HCT116 (cell line): ENCODE data around the gene CLEC10A. TPM values are rescaled to one million over a fixed set of nuclear protein-coding genes. Genes with fewer than 3 reads are reported as not detected.

Source experiments
- ATAC-seq: fragments of 200-7000 bp; cut with Tn5 transposase; 2 replicates; pipeline ENCODE4 v1.9.1; 2020; ENCODE audit warnings: mild to moderate bottlenecking, moderate library complexity
- BruUV-seq: library from RNA; stranded (reverse); fragments of 400-500 nt; replicated peaks from 2 replicates; lab custom pipeline; 2021; lab: Mats Ljungman, UMichigan
- CTCF ChIA-PET: fragments of 300-600 bp; sonication (Branson Sonifier 250); formaldehyde crosslinking; loops from one replicate; lab custom pipeline; 2021; ENCODE audit warnings: antibody characterized with exemption; lab: Charles Lee
- POLR2A ChIA-PET: fragments of 300-600, 350-600 bp; sonication (Branson Sonifier 250); formaldehyde crosslinking; loops from one replicate; lab custom pipeline; 2021; ENCODE audit warnings: antibody characterized with exemption; lab: Charles Lee
- RAD21 ChIA-PET, 2 experiments: fragments of 300-600 bp; sonication (Branson Sonifier 250); formaldehyde crosslinking; loops; one replicate each; lab custom pipeline; 2023; ENCODE audit warnings: low total read pairs in 2 of 2; ENCODE audit not compliant: uncharacterized antibody in 2 of 2, unreplicated experiment in 2 of 2, low non-redundant PET in 1 of 2; lab: Charles Lee
- DNase-seq: peaks from one replicate; pipeline ENCODE4 v3.0.0-alpha.2; 2010; ENCODE audit warnings: low read depth, low spot score
- H2AFZ ChIP-seq: fragments of 200-600 bp; shearing (Covaris generic), sonication (generic); 2 replicates; pipeline ENCODE4 v1.6.1; 2017; ENCODE audit warnings: low read depth, mixed run types, mixed read lengths, antibody characterized with exemption, low read length; ENCODE audit not compliant: poor library complexity, severe bottlenecking
- H3K27ac ChIP-seq: 2 replicates; pipeline ENCODE4 v1.5.1; 2012; ENCODE audit warnings: low read depth, low read length
- H3K27me3 ChIP-seq: fragments of 200-600 bp; sonication (generic); 2 replicates; pipeline ENCODE4 v1.6.1; 2016; ENCODE audit warnings: mixed run types, low read length, mixed read lengths; ENCODE audit not compliant: insufficient read depth
- H3K36me3 ChIP-seq, 2 experiments: fragments of 200-500 bp in 1 of 2; fragments of 200-600 bp in 1 of 2; sonication (Bioruptor generic) in 1 of 2; sonication (generic) in 1 of 2; 2 replicates each; pipeline versions ENCODE4 v1.5.1 to v1.6.1; 2014 to 2016; ENCODE audit warnings: low read length in 2 of 2, inconsistent platforms in 1 of 2, mixed read lengths in 1 of 2, mixed run types in 1 of 2; ENCODE audit not compliant: insufficient read depth in 2 of 2, control insufficient read depth in 1 of 2
- H3K4me1 ChIP-seq, 2 experiments: fragments of 200-600 bp in 1 of 2; sonication (generic) in 1 of 2; 2 replicates each; pipeline versions ENCODE4 v1.5.1 to v1.6.1; 2012 to 2017; ENCODE audit warnings: low read length in 2 of 2, inconsistent platforms in 1 of 2, mild to moderate bottlenecking in 1 of 2, mixed read lengths in 1 of 2, mixed run types in 1 of 2, moderate library complexity in 1 of 2; ENCODE audit not compliant: insufficient read depth in 2 of 2, control insufficient read depth in 1 of 2
- H3K4me2 ChIP-seq: fragments of 200-600 bp; sonication (generic); 2 replicates; pipeline ENCODE4 v1.6.1; 2017; ENCODE audit warnings: mixed run types, low read length, mixed read lengths
- H3K4me3 ChIP-seq, 2 experiments: fragments of 200-600 bp in 1 of 2; sonication (generic) in 1 of 2; replicated peaks in 1 of 2; 2 replicates each; pipeline ENCODE4 v1.5.1; 2011 to 2016; ENCODE audit warnings: low read length in 2 of 2, control low read depth in 1 of 2, low read depth in 1 of 2, mild to moderate bottlenecking in 1 of 2, mixed read lengths in 1 of 2, mixed run types in 1 of 2
- H3K79me2 ChIP-seq: fragments of 200-600 bp; sonication (generic); 2 replicates; pipeline ENCODE4 v1.6.1; 2017; ENCODE audit warnings: mild to moderate bottlenecking, mixed run types, low read length, moderate library complexity, mixed read lengths; ENCODE audit not compliant: insufficient read depth
- H3K9ac ChIP-seq: fragments of 200-600 bp; sonication (generic); 2 replicates; pipeline ENCODE4 v1.6.1; 2016; ENCODE audit warnings: low read length, mixed read lengths
- H3K9me2 ChIP-seq: fragments of 200-600 bp; sonication (generic), shearing (Covaris generic); 2 replicates; pipeline ENCODE4 v1.6.1; 2017; ENCODE audit warnings: mixed run types, mild to moderate bottlenecking, moderate library complexity; ENCODE audit not compliant: insufficient read depth
- H3K9me3 ChIP-seq, 2 experiments: fragments of 200-500 bp in 1 of 2; fragments of 200-600 bp in 1 of 2; sonication (Bioruptor generic) in 1 of 2; sonication (generic) in 1 of 2; 2 replicates each; pipeline ENCODE4 v1.6.1; 2014 to 2017; ENCODE audit warnings: low read length in 2 of 2, mixed read lengths in 2 of 2, inconsistent platforms in 1 of 2, low read depth in 1 of 2, mild to moderate bottlenecking in 1 of 2, mixed run types in 1 of 2, moderate library complexity in 1 of 2; ENCODE audit not compliant: control insufficient read depth in 1 of 2, insufficient read depth in 1 of 2
- H4K20me1 ChIP-seq: fragments of 200-600 bp; sonication (generic), shearing (Covaris generic); 2 replicates; pipeline ENCODE4 v1.6.1; 2017; ENCODE audit warnings: mixed run types, mild to moderate bottlenecking, moderate library complexity; ENCODE audit not compliant: insufficient read depth
- ATF3 ChIP-seq: IDR thresholded peaks from 2 replicates; pipeline ENCODE4 v1.6.1; 2012
- CBX3 ChIP-seq: IDR thresholded peaks from 2 replicates; pipeline ENCODE4 v1.6.1; 2012; ENCODE audit warnings: low read depth
- CEBPB ChIP-seq: IDR thresholded peaks from 2 replicates; pipeline ENCODE4 v1.6.1; 2012; ENCODE audit warnings: low read depth
- ELF1 ChIP-seq: IDR thresholded peaks from 2 replicates; pipeline ENCODE4 v1.6.1; 2012; ENCODE audit warnings: low read depth, borderline replicate concordance
- EZH2 ChIP-seq: fragments of 200-600 bp; sonication (generic); IDR thresholded peaks from 2 replicates; pipeline ENCODE4 v1.6.1; 2017; ENCODE audit warnings: antibody characterized with exemption, mixed run types
- EZH2phosphoT487 ChIP-seq: fragments of 200-600 bp; IDR thresholded peaks from 2 replicates; pipeline ENCODE4 v1.6.1; 2018; ENCODE audit warnings: antibody characterized with exemption, borderline replicate concordance
- FOSL1 ChIP-seq: IDR thresholded peaks from 2 replicates; pipeline ENCODE4 v1.6.1; 2012; ENCODE audit warnings: low read depth
- MAX ChIP-seq: IDR thresholded peaks from 2 replicates; pipeline ENCODE4 v1.6.1; 2012
- POLR2A ChIP-seq: IDR thresholded peaks from 2 replicates; pipeline ENCODE4 v1.7.0; 2011; ENCODE audit warnings: borderline replicate concordance; ENCODE audit not compliant: insufficient read depth, insufficient read length; ENCODE audit errors: extremely low read depth
- POLR2AphosphoS5 ChIP-seq: IDR thresholded peaks from 2 replicates; pipeline ENCODE4 v1.6.1; 2011; ENCODE audit warnings: mild to moderate bottlenecking, low read depth, low read length, moderate library complexity
- RAD21 ChIP-seq: IDR thresholded peaks from 2 replicates; pipeline ENCODE4 v1.6.1; 2012; ENCODE audit warnings: low read depth, mild to moderate bottlenecking
- REST ChIP-seq: IDR thresholded peaks from 2 replicates; pipeline ENCODE4 v1.6.1; 2012; ENCODE audit warnings: low read depth
- SIN3A ChIP-seq: IDR thresholded peaks from 2 replicates; pipeline ENCODE4 v1.6.1; 2012; ENCODE audit warnings: low read depth
- SP1 ChIP-seq: IDR thresholded peaks from 2 replicates; pipeline ENCODE4 v1.6.1; 2012; ENCODE audit warnings: low read depth
- YY1 ChIP-seq: IDR thresholded peaks from 2 replicates; pipeline ENCODE4 v1.6.1; 2011; ENCODE audit warnings: low read length, low read depth, moderate library complexity, mild to moderate bottlenecking; ENCODE audit not compliant: insufficient replicate concordance; ENCODE audit errors: extremely low read depth
- ZNF274 ChIP-seq: fragments of 200-500 bp; sonication (Bioruptor generic); IDR thresholded peaks from 2 replicates; pipeline ENCODE4 v1.6.1; 2014; ENCODE audit warnings: mild to moderate bottlenecking, low read depth, low read length, inconsistent platforms
- intact Hi-C: fragments of 100-400 bp; cut with micrococcal nuclease; formaldehyde crosslinking; loops from 2 replicates; pipeline ENCODE4 v1.10.0; 2022
- total RNA-seq: library from RNA; stranded (reverse); gene quantifications from one replicate; pipeline ENCODE4 v1.2.1, GENCODE V29; 2021; ENCODE audit not compliant: unreplicated experiment

The CLEC10A gene
- total RNA-seq, 1 experiment from 2014 or later = not detected

GRCh38 chr17:7095625-7096024 lies 15.6 kb upstream of the CLEC10A start:
- BruUV-seq = no TSS peak
- TF ChIP-seq EZH2 (no peak), FOSL1 (no peak), SIN3A (no peak), SP1 (no peak), YY1 (no peak), ELF1 (no peak), ZNF274 (no peak), EZH2phosphoT487 (no peak), ATF3 (no peak), RAD21 (no peak), POLR2AphosphoS5 (no peak), REST (no peak), MAX (no peak), CEBPB (no peak), POLR2A (no peak), CBX3 (no peak)
- Histone ChIP-seq H2AFZ (no peak overlapping the region), H3K27me3 (no peaks in the 10 kb centered on the region), H3K4me1 (no peaks in the 10 kb centered on the region), H3K4me2 (no peak overlapping the region), H3K4me3 (no peak overlapping the region), H3K36me3 (no peaks in the 10 kb centered on the region), H3K9ac (no peak overlapping the region), H3K9me3 (no peaks in the 10 kb centered on the region), H3K9me2 (no peaks in the 10 kb centered on the region), H4K20me1 (no peaks in the 10 kb centered on the region), H3K79me2 (no peaks in the 10 kb centered on the region), H3K27ac (no peak overlapping the region)
- DNase-seq (no peak), ATAC-seq (no peak)
- ChIA-PET POLR2A (no interaction called here), CTCF (no interaction called here), RAD21 (no interaction called here)
- intact Hi-C loops = no loop called here
